GM04504 (cell line): ENCODE measurements around the gene TRIM40.
A peak's percentile ranks its signal among the peaks of the same experiment; 100 is the strongest.
"Not testable (repeated sequence)": the region's sequence is repeated elsewhere in the genome, so short reads cannot be mapped to it uniquely, and the experiment has no call there.

ENCODE experiments used
- DNase-seq: peaks from one replicate; pipeline ENCODE4 v3.0.0-alpha.2; 2012; ENCODE audit warnings: low read depth

Gene TRIM40

DNA sequence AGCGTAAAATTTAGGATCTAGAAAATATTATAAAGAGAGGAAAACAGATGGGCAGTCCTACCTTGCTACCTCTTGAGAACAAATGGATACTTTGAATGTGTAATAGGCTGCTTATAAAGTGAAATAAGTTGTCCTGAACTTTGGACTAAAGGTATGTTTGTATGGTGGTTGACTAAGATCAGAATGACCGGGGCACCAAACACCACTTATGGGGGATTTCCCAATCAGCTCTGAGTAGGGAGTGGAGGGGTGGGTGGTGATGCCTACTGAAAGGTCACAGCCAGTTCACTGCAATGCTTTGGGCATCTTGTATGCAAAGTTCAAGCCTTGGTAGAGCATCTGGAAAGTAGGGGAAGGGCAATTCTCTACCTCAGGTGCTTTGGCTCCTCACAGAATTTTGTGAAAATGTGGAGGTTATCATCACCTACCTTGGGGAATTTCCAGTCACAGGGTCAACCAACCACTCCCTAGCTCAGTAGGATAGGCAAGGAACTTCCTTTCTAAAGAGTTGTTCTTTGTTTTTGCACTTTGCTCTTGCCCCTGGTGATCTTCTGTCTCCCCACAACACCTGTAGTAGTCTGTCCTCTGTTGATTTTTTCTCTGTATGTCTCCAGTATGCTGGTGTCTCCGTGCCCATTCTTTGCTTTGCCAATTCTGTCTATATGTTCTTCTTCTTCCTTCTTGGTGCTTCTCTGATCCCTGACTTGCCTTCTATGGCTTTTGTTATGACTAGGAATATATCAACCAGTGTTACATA is 22.8 kb upstream of the TRIM40 start, which contains the start of gene TRIM31:
TRIM31 (minus strand) TSS at position 88 of the 757 bp plus-strand sequence. CDS start 285 bp downstream, outside the sequence.
- DNase-seq = no peak

DNA sequence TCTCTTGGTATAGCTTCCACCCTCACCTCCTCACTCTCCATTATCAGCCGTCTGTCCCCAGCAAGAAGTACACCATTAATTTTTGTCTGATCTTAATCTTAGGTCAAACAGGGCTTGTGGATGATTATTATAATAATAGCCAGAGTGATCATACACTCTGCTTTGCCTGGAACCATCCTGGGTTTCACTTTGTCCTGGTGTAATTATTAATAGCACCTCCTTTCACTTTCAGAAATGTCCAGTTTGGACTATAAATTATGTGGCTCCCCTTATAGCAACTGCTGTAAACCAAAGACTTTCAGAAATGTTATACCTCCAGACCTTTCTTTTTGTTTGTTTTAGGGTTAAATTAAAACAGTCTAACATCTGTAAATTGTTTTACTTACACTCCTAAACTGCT is 22.1 kb upstream of the TRIM40 start:
- DNase-seq = no peak

- DNase-seq = no peak
Observed at GRCh38 chr6:30116724-30117123, 19.2 kb upstream of the TRIM40 start.

DNA sequence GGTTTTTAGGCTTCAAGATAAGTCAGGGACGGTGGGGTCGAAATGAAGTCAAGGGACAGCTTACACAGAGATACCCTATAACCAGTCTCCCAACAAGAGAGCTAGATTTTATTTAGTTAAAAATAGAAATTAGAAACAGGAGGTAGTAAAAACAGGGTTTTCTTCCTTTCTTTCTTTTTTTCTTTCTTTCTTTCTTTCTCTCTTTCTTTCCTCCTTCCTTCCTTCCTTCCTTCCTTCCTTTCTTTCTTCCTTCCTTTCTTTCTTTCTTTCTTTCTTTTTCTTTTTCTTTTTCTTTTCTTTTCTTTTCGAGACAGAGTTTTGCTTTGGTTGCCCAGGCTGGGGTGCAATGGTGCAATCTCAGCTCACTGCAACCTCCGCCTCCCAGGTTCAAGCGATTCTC is 17.2 kb upstream of the TRIM40 start:
- not testable (repeated sequence) for DNase-seq

DNA sequence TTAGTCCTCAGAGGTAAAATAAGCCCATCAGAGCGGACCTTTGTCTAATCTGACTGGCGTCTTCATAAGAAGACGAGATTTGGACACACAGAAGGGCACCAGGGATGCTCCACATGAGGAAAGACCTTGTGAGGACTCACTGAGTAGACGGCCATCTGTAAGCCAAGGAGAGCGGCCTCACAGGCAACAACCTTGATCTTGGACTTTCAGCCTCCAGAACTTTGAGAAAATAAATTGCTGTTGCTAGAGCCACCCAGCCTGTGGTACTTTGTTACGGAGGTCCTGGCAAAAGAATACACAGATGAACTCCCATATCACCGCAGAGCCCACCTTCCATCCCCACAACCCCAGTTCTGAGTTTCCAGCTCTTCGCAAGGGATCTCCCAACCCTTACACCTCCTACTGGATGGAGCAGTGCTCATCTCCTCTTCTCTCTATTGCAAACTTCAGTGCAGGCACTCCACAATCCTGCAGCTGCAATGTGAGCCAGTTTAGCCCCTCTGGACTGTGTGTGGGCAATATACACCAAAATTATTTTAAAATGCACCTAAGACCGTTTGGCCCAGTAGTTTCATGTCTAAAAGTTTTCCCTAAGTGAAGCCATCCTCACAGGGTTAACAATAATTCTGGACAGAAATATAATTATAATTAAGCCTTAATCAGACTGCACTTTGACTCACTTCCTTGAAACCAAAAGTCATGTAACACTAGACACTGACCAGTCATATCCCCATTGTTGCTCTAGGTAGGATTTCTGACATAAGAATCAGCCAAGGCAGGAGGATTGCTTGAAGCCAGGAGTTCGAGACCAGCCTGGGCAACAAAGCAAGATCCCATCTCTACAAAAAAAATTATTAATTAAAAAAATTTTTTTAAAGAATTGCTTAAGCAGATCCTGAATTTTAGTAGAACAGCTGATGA is 14.2 kb upstream of the TRIM40 start:
- no peak for DNase-seq

DNA sequence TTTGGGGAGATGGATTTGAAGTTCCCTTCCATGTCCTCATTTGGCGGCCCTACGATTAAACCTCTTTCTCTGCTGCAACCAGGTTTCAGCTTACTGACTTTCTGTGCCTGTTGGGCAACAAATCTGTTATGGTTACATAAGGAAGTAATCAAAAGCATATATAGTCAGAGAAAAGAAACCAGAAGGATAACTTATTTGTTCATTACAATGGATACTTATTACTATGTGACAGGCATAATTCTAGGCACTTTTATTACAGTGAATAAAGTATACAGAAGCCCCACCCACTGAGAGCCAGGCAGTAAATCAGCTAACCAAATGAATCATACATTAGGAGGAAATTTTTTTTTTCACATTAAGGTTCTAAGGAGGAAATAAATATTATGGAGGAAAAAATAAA is 13.4 kb upstream of the TRIM40 start:
- peak; percentile 58 for DNase-seq

DNA sequence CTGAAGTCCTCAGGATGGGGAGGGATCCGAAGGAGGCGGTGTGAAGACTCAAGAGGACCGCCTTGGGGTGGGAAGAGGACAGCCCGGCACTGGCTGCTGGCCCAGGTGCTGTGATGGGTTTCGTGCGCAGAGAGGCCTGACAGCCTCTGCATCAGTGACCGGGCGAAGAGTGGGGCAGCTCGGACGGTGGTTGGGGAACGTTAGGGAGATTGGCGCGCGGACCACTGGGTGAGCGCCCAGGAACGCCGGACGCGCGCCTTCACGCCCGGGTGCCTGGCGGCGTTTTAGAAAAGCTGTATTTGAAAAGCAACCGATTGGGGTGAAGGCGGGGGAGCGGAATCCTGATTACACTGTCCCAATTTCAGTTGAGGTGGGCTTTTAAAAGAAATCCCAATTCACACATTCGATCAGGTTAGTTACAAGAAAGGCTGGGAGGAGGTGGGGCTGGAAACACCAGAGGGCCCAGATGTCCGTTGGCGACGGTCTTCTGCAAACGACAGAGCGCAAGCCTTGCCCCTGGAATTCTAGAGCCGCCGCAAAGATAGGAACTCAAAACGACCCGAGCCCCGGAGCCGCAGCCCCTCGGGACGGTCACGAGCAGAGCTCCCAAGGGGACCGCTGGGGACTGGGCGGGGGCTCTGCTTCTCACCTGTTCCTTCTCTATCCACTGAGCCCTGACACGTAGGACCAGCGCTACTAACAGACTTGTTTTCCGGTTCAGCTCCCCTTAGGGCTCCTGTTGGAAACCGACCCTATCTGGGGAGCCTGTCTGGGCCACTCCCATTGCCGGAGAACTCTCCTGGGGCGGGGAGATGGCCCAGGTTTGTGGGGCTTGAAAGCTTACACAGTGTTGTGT is 8.5 kb upstream of the TRIM40 start:
- DNase-seq = no peak

- DNase-seq = no peak
Observed at GRCh38 chr6:30129265-30130178, 6.4 kb upstream of the TRIM40 start.

GRCh38 chr6:30130179-30130679 is 5.7 kb upstream of the TRIM40 start:
- no peak for DNase-seq

- peak; percentile 63 for DNase-seq
Observed at GRCh38 chr6:30130887-30131862, 4.8 kb upstream of the TRIM40 start.

DNA sequence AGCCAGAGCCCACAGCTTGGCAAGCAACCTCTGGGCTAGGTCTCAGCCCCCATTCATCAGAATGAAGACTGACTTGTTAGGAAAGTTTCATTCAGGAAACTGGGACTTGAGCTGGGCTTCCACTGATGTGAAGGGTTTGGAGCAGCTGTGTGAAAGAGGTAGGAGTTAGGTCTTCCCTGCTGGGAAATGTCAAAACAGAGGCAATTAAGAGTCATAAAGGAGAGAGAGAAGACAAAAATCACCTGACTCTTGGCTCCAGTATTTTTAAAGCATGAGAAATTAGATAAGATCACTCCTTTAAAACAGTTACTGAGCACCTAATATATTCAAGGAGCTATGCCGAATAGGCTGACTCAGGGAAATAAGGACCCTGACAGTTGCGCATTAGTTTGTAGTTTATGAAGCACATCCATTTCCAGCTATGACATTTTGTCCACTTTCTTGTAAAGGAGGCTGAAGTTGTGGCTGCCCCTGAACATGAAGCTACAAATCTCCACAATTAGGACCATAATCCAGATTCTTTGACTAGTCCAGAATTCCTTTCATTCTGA is 3.9 kb upstream of the TRIM40 start:
- DNase-seq = no peak

DNA sequence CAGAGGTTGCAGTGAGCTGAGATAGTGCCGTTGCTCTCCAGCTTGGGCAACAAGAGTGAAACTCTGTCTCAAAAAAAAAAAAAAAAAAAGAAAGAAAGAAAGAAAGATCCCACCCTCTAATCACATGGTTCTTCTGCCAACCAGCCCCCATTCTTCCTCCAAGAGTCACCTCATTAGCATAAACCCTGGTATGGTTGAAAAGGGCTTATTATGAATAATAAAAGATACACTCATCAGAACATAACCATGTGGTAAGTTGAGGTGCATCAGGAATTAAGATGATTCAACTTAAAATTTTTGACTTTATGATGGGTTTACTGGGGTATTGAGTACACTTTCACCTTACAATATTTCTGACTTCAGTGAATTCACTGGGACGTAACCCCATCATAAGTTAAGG is 793 bp upstream of the TRIM40 start:
- no peak for DNase-seq

DNA sequence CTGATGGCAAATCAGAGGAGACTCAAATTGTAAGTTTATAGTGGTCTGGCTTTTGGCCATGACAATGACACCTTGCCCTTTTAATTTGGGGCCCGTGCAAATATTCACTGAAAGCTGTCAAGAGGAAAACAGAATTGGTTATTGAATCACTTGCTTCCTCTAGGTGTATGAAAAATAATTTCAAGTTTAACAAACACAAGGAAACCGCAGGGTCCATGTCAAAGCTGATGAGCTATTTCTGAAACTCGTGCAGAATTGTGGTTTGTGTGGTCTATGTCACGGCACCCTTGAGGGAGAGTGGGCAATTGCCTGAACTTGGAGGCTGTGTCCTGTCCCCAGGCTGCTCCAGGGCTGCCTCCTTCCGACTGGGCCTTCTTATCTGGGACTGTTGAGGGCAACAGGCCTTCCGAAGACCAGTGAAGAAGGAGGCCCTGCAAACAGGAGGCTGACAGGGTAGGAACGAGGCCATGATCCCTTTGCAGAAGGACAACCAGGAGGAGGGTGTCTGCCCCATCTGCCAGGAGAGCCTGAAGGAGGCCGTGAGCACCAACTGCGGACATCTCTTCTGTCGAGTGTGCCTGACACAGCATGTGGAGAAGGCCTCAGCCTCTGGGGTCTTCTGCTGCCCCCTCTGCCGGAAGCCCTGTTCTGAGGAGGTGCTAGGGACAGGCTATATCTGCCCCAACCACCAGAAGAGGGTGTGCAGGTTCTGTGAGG is 788 bp downstream of the TRIM40 start:
- no peak for DNase-seq

- not testable (repeated sequence) for DNase-seq
Observed at GRCh38 chr6:30140240-30140639, 4.3 kb downstream of the TRIM40 start.

DNA sequence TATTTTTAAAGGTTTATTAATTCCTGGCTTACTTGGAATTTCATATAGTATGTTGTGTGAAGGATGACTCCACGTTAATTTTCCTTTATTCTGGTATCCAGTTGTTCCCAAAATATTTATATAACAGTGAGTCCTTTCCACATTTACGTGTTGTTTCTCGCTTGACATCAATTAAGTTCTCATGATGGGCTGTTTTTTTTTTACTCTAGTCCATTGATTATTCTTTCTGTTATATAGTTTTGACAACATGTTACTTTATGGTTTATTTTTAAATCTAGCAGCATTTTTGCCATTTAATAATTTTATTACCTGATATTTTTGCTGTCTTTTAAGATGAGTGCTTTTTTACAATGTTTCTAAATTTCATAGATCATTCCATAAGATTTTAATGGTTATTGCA is 6.7 kb downstream of the TRIM40 start:
- no peak for DNase-seq

DNA sequence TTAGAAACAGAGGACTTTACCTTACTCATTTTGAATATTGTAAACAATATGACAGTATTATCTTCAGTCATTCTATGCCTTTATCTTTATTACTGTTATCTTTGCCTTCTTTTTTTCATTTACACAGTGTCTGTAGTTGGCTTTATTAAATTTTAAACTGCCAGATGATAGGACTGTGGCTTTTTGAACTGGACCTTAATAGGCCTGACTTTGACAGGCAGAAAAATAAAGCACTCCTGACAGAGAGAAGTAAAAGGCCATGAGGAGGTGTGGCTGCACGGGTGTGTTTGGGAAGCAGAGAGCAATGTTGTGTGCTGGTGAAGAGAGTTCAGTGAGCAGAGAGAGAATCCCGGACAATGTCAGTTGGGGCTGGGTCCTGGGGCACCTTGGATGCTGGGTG is 7.8 kb downstream of the TRIM40 start:
- DNase-seq = no peak

DNA sequence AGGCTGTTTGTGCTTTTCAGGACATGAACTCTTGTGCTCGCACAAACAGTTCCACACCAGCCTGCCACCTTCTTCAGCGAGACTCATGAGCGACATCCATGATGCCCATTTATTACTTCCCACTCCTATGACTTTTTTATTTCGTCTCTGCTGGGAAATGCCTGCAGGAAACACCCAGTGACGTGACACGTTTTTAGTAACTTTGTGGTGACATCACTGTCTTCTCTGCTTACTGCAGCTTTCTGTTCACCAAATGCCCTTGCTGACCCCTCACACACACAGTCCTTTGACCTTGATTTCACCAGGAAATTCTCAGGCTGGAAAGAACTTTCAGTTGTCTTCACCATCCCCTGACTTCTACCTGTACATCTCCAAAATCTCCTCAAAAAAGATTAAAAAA is 8.9 kb downstream of the TRIM40 start:
- no peak for DNase-seq

- DNase-seq = no peak
Observed at GRCh38 chr6:30145818-30146217, 9.9 kb downstream of the TRIM40 start.

DNA sequence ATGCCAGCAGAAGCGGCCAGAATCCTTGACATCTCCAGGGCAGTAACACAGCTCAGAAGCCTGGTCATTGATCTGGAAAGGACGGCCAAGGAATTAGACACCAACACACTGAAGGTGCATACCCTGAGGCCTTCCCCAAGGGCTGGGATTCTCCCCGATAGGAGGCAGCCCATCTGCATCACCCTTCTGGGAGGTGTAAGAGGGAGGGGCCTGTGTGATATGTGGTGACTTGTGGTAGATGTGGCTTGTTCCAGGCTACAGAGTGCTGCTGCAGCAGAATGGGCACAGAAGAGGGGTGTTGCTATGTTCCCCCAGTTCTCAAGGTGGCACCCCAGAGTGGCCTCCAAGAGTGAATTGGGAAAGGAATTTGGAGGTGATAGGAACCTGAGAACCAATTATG is 11.2 kb downstream of the TRIM40 start:
- DNase-seq = no peak
